HEK293T (cell line): Measurements from ENCODE around the gene SLC11A1.

ENCODE experiments used
- CTCF ChIA-PET: fragments of 350-600 bp; formaldehyde crosslinking; extraction: SDS; loops from one replicate; lab custom pipeline; 2021; ENCODE audit warnings: antibody characterized with exemption, inconsistent platforms; lab: Yijun Ruan, JAX
- POLR2A ChIA-PET: fragments of 350-600 bp; formaldehyde crosslinking; extraction: SDS; loops from one replicate; lab custom pipeline; 2020; ENCODE audit warnings: antibody characterized with exemption, inconsistent platforms; lab: Yijun Ruan, JAX
- DNase-seq: peaks from one replicate; pipeline ENCODE4 v3.0.0; 2012; ENCODE audit warnings: mixed read lengths; ENCODE audit errors: extremely low spot score
- ARNT ChIP-seq: fragments of 450-650 bp; IDR thresholded peaks from 2 replicates; pipeline ENCODE4 v1.6.1; 2017; ENCODE audit warnings: mild to moderate bottlenecking
- BHLHE40 ChIP-seq: fragments of 450-650 bp; IDR thresholded peaks from 2 replicates; pipeline ENCODE4 v1.6.1; 2016; ENCODE audit warnings: mild to moderate bottlenecking, moderate library complexity, borderline replicate concordance
- CTBP1 ChIP-seq: fragments of 450-650 bp; IDR thresholded peaks from 2 replicates; pipeline ENCODE4 v1.6.1; 2016; ENCODE audit warnings: borderline replicate concordance
- ELF4 ChIP-seq: fragments of 450-650 bp; IDR thresholded peaks from 2 replicates; pipeline ENCODE4 v1.6.1; 2017; ENCODE audit warnings: antibody characterized with exemption
- FOXA1 ChIP-seq: fragments of 450-650 bp; IDR thresholded peaks from 2 replicates; pipeline ENCODE4 v1.6.1; 2016; ENCODE audit warnings: mild to moderate bottlenecking
- FOXK2 ChIP-seq: fragments of 450-650 bp; IDR thresholded peaks from 2 replicates; pipeline ENCODE4 v1.6.1; 2016; ENCODE audit warnings: mild to moderate bottlenecking
- FOXM1 ChIP-seq: fragments of 450-650 bp; IDR thresholded peaks from 2 replicates; pipeline ENCODE4 v1.6.1; 2017; ENCODE audit warnings: mild to moderate bottlenecking, borderline replicate concordance
- HDGF ChIP-seq: fragments of 450-650 bp; IDR thresholded peaks from 2 replicates; pipeline ENCODE4 v1.6.1; 2017; ENCODE audit warnings: antibody characterized with exemption, borderline replicate concordance
- L3MBTL2 ChIP-seq: fragments of 450-650 bp; conservative IDR thresholded peaks from 2 replicates; pipeline ENCODE4 v1.6.1; 2016; ENCODE audit warnings: mild to moderate bottlenecking
- LEF1 ChIP-seq: fragments of 450-650 bp; IDR thresholded peaks from 2 replicates; pipeline ENCODE4 v1.6.1; 2017; ENCODE audit warnings: mild to moderate bottlenecking, borderline replicate concordance
- NFRKB ChIP-seq: fragments of 450-650 bp; IDR thresholded peaks from 2 replicates; pipeline ENCODE4 v1.6.1; 2016; ENCODE audit warnings: mild to moderate bottlenecking, moderate library complexity
- SP1 ChIP-seq: fragments of 450-650 bp; IDR thresholded peaks from 2 replicates; pipeline ENCODE4 v1.6.1; 2017
- SUZ12 ChIP-seq: fragments of 450-650 bp; IDR thresholded peaks from 2 replicates; pipeline ENCODE4 v1.6.1; 2016; ENCODE audit warnings: mild to moderate bottlenecking
- TARDBP ChIP-seq: fragments of 450-650 bp; IDR thresholded peaks from 2 replicates; pipeline ENCODE4 v1.6.1; 2016
- ZNF384 ChIP-seq: fragments of 450-650 bp; IDR thresholded peaks from 2 replicates; pipeline ENCODE4 v1.6.1; 2016
- TF ChIP-seq, protein P1 (sequence below): fragments of 450-650 bp; IDR thresholded peaks from 2 replicates; pipeline ENCODE4 v1.6.1; 2016

The SLC11A1 gene

GRCh38 chr2:218435003-218435982 is 53.2 kb downstream of the SLC11A1 start:
- ChIA-PET CTCF (no interaction called here), POLR2A (no interaction called here)
- no peak for DNase-seq
- TF ChIP-seq FOXM1 (no peak), LEF1 (no peak), ARNT (no peak), BHLHE40 (no peak)

DNA sequence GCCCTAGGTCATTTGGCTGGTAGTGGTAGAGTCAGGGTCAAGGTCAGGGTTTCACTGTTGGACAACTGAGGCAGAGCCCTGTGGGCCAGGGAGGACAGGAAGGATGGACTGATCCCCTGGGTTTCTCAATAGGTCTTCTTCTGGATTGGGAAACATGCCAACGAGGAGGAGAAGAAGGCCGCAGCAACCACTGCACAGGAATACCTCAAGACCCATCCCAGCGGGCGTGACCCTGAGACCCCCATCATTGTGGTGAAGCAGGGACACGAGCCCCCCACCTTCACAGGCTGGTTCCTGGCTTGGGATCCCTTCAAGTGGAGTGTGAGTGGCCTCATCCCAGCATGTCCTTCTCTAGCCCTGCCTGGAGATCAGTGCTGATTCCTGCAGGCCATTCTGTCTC is 54.9 kb downstream of the SLC11A1 start:
- POLR2A ChIA-PET, result no interaction called here
- CTCF ChIA-PET, result no interaction called here
- no peak for DNase-seq
- TF ChIP-seq L3MBTL2 (no peak), ARNT (no peak), NFRKB (no peak), BHLHE40 (no peak)

GRCh38 chr2:218437969-218438368 is 55.9 kb downstream of the SLC11A1 start:
- CTCF ChIA-PET, result no interaction called here
- POLR2A ChIA-PET, result no interaction called here
- DNase-seq, result no peak
- TF ChIP-seq FOXA1 (no peak), ARNT (no peak), HDGF (no peak), FOXK2 (no peak), SUZ12 (no peak), TARDBP (no peak), BHLHE40 (no peak), L3MBTL2 (no peak)
- TF ChIP-seq, protein P1, sequence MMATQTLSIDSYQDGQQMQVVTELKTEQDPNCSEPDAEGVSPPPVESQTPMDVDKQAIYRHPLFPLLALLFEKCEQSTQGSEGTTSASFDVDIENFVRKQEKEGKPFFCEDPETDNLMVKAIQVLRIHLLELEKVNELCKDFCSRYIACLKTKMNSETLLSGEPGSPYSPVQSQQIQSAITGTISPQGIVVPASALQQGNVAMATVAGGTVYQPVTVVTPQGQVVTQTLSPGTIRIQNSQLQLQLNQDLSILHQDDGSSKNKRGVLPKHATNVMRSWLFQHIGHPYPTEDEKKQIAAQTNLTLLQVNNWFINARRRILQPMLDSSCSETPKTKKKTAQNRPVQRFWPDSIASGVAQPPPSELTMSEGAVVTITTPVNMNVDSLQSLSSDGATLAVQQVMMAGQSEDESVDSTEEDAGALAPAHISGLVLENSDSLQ, result no peak

DNA sequence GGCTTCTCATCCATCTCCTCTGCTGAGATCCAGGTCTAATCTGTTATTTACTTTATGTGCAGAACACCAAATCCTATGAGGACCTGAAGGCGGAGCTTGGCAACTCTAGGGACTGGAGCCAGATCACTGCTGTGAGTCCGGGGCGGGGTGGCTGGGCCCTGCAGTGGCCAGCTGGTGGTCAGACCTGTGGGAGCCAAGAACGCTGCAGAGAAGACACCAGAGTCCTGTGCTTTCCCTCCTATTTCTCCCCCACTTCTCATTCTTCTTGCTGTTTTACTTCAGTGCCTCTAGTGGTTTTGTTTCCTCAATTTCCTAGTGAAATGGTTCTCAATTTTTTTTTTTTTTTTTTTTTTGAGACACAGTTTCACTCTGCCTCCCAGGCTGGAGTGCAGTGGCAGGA is 56.5 kb downstream of the SLC11A1 start:
- POLR2A ChIA-PET, result no interaction called here

DNA sequence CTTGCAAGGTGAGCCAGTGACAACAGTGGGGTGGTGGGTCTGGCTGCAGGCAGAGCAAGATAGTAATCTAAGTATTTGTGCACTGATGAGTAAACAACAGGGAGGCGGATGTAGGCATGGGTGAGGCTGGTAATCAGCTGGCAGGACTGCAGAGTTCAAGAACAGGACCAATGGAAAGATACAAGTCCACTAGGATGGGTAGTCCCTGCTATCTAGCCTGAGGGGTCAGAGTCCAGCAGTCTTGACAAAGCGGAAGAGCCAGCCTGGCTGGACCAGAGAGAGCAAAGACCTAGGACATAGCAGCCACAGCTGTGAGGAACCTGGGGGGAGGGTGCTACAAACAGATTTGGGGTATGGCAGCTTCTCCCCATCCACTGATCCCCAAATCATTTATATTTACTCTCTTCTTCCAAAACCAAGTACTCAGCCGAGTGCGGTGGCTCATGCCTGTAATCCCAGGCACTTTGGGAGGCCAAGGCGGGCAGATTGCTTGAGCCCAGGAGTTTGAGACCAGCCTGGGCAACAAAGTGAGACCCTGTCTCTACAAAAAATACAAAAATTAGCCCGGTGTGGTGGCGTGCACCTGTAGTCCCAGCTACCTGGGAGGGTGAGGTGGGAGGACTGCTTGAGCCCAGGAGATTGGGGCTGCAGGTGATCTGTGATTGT is 62.8 kb downstream of the SLC11A1 start:
- TF ChIP-seq L3MBTL2, result no peak
- no peak for TF ChIP-seq LEF1
- TF ChIP-seq, protein P1, result no peak
- no peak for TF ChIP-seq FOXM1
- TF ChIP-seq TARDBP, result no peak
- TF ChIP-seq ARNT, result no peak
- TF ChIP-seq SUZ12, result no peak
- no peak for TF ChIP-seq FOXK2
- no peak for TF ChIP-seq SP1
- TF ChIP-seq ZNF384, result no peak
- no peak for TF ChIP-seq HDGF
- TF ChIP-seq CTBP1, result no peak
- DNase-seq, result no peak
- ChIA-PET CTCF (interaction anchor here (0.9 kb wide), 1 partner anchor 26 kb away, joined by 3 read pairs; no protein-coding TSS in a partner anchor), POLR2A (no interaction called here)

More for the DNA sequence above, 56.5 kb downstream of the SLC11A1 start:
- TF ChIP-seq, protein P1, result no peak
- TF ChIP-seq TARDBP, result no peak
- TF ChIP-seq ARNT, result no peak
- no peak for TF ChIP-seq ELF4
- TF ChIP-seq ZNF384, result no peak
- TF ChIP-seq L3MBTL2, result no peak
- TF ChIP-seq FOXK2, result no peak
- no peak for TF ChIP-seq FOXM1
- no peak for DNase-seq
- CTCF ChIA-PET, result no interaction called here

DNA sequence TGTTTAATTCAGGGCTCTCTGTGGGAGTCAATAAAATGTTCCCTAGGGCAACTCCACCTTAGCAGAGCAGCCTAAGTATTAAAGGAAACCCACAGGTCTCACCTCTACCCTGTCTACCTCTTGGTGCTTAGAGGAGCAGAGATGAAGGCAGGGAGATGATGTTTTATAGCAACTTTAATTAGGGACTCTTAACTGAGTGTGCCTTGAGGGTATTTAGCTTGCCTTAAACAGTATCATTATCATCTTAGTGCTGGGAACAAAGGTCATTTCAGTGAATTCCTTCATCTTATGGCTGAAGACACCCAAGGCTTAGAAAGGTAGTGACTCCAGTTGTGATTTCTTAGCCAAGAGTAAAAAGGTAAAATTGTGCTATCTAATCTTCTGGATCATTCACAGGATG is 63.5 kb downstream of the SLC11A1 start:
- CTCF ChIA-PET, result no interaction called here
- DNase-seq, result no peak
- POLR2A ChIA-PET, result no interaction called here
- TF ChIP-seq HDGF (no peak), LEF1 (no peak), FOXM1 (no peak), TARDBP (no peak), ELF4 (no peak), FOXK2 (no peak), ARNT (no peak), CTBP1 (no peak), SP1 (no peak), ZNF384 (no peak), SUZ12 (no peak), BHLHE40 (no peak), FOXA1 (no peak), NFRKB (no peak), L3MBTL2 (no peak)
- TF ChIP-seq, protein P1, result no peak
